GM21723 (cell line): ENCODE measurements around the gene MCC.

ENCODE experiments used
- ATAC-seq: cut with Tn5 transposase; IDR thresholded peaks from one replicate; pipeline ENCODE4 v1.9.1; 2021; ENCODE audit warnings: mild to moderate bottlenecking, moderate library complexity; ENCODE audit not compliant: unreplicated experiment

Gene MCC

GRCh38 chr5:113373426-113373825 is 114.8 kb downstream of the MCC start:
- ATAC-seq, result no peak

GRCh38 chr5:113371721-113372196 is 116.5 kb downstream of the MCC start:
- no peak for ATAC-seq

GRCh38 chr5:113367586-113367985 is 120.7 kb downstream of the MCC start:
- ATAC-seq, result no peak

- ATAC-seq, result no peak
Measured at GRCh38 chr5:113364466-113364865, 123.8 kb downstream of the MCC start.

- no peak for ATAC-seq
Measured at GRCh38 chr5:113361701-113362100, 126.6 kb downstream of the MCC start.

GRCh38 chr5:113359419-113359818 is 128.8 kb downstream of the MCC start:
- ATAC-seq, result no peak

- no peak for ATAC-seq
Measured at GRCh38 chr5:113358696-113359095, 129.6 kb downstream of the MCC start.

- ATAC-seq, result no peak
Measured at GRCh38 chr5:113357696-113358476, 130.4 kb downstream of the MCC start.

GRCh38 chr5:113356487-113356886 is 131.8 kb downstream of the MCC start:
- ATAC-seq, result no peak

- ATAC-seq, result no peak
Measured at GRCh38 chr5:113354055-113354454, 134.2 kb downstream of the MCC start.

GRCh38 chr5:113347572-113347971 is 140.7 kb downstream of the MCC start:
- ATAC-seq, result no peak

GRCh38 chr5:113344973-113345940 is 143.0 kb downstream of the MCC start:
- ATAC-seq, result no peak

GRCh38 chr5:113343343-113343742 is 144.9 kb downstream of the MCC start:
- ATAC-seq, result no peak

GRCh38 chr5:113340537-113340936 is 147.7 kb downstream of the MCC start:
- ATAC-seq, result no peak

- ATAC-seq, result no peak
Measured at GRCh38 chr5:113338628-113339027, 149.6 kb downstream of the MCC start.

- no peak for ATAC-seq
Measured at GRCh38 chr5:113337515-113338415, 150.5 kb downstream of the MCC start.

GRCh38 chr5:113336975-113337374 is 151.3 kb downstream of the MCC start:
- ATAC-seq, result no peak

GRCh38 chr5:113333411-113333810 is 154.8 kb downstream of the MCC start:
- ATAC-seq, result no peak

- no peak for ATAC-seq
Measured at GRCh38 chr5:113331209-113331551, 157.1 kb downstream of the MCC start.

- peak; percentile 77 for ATAC-seq
Measured at GRCh38 chr5:113330533-113331208, 157.6 kb downstream of the MCC start.
